Stimulated activated CD8-positive, alpha-beta memory T cell treated with anti-CD3 and anti-CD28 coated beads, Interleukin-12 subunit alpha, Interleukin-12 subunit beta, amount 100 ng/mL, for 4 hours (primary cell): ENCODE data around the gene TYMP.

Source experiments
- DNase-seq: peaks from one replicate; pipeline ENCODE4 v3.0.0-alpha.2; 2020; ENCODE audit warnings: low read depth

The TYMP gene

DNA sequence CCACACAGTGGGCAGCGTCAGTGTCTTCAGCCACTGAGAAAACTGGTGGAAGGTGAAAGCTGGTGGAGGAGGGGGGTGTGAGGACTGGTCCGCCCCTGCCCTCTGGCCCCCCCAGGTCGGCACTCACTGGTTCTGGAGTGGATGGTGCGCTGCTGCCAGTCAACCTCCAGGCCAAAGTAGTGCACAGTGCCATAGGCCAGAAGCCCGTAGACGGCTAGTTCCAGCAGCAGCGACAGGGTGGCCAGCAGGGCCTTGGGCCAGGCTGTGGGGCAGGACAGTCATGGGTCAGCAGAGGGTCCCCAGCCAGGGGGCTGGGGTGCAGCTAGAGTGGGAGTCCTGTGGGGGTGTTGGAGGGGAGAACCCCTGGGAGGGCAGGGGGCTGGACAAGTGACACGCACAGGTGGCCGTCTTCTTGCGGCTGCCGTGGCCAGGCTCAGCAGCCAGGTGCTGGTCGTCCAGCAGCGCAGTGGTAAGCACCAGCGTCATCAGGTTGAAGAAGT is 24.5 kb downstream of the TYMP start:
- DNase-seq = no peak

- DNase-seq = no peak
Measured at GRCh38 chr22:50504369-50505211, 25.2 kb downstream of the TYMP start.

GRCh38 chr22:50503475-50504145 is 26.2 kb downstream of the TYMP start:
- DNase-seq = no peak

DNA sequence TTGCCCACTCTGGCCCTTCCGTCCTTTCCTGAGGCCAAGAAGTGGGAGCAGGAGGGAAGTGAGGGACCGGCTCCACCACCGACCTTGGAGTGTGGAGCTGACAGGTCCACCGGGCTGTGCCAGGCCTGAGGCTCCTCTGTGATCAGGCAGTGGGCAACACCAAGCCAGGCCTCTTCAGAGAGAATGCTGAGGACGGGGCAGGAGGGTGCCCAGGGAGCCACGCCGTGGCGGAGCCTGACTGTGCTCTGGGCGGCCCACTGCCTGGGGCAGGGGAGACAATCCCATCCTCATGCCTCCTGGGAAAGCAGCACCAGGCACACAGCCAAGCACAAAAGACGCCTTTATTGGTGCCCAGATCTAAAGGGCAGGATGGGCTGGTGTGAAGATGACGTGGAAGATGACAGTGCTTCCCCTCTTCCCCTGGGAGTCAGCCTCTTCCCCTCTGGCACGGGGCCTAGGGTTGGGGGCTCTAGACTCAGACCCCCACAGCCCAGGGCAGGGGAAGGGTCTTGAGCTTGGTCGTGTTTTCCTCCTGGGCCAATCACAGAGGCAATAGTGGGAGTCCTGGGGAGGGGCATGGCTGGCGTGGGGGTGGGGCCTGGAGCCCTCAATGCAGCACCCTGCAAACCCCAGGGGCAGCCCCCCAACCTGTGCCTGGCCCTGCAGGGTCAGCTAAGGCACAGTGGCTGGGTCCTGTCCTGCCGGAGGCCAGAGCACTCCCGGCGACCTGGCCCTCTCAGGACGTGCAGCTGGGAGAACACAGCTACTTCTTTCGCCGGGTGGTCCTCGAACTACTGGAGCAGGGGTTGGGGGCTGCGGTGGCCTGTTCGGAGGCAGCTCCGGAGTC is 27.0 kb downstream of the TYMP start:
- DNase-seq = no peak

GRCh38 chr22:50502096-50502495 is 27.7 kb downstream of the TYMP start:
- no peak for DNase-seq

- DNase-seq = no peak
Measured at GRCh38 chr22:50500452-50500851, 29.4 kb downstream of the TYMP start.

DNA sequence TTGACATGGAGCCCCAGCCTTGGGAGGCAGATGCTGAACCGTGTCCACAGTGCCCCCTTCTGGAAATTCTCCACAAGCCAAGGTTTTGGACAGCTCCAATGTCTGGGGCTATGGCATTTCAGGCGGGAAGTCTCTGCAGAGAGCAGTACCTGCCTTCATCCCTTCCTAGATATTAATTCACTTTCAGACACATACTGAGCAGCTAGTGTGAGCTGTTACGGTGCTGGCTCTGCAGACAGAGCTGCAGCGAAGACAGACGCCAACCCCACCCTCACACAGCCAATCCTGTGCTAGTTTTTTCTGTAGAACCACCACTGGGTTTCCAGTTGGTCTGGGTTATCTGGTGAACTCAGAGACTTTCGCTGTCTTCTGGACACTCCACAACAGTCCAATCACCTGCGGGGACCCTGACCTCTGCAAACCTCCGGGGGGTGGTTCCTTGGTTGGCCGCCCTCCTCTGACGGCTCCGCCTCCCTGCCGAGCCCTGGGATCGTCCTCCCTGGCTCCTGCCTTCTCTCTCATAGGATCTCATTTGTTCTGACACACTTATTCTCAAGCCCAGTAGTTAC is 31.4 kb downstream of the TYMP start:
- peak; percentile 29 for DNase-seq

DNA sequence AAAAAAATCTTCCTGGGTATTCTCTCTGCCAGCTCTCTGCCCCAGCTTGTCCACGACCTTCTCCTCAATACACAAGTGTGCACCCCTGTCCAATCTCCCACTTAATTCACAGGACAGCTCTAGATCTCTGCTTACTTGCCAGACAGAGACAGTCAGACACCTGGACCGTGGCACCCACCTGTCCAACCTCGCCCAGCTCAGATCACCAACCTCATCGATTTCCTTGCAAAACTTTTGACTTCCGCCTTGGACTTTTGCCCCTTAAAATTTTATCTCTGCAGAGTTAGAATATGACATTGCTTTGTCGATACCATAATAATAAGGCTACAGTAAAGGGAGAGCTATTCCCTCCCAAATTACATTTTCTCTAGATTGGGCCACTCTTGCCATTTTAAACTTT is 32.7 kb downstream of the TYMP start:
- no peak for DNase-seq

GRCh38 chr22:50490531-50491308 is 39.1 kb downstream of the TYMP start:
- no peak for DNase-seq

GRCh38 chr22:50489363-50490243 is 40.2 kb downstream of the TYMP start:
- no peak for DNase-seq

DNA sequence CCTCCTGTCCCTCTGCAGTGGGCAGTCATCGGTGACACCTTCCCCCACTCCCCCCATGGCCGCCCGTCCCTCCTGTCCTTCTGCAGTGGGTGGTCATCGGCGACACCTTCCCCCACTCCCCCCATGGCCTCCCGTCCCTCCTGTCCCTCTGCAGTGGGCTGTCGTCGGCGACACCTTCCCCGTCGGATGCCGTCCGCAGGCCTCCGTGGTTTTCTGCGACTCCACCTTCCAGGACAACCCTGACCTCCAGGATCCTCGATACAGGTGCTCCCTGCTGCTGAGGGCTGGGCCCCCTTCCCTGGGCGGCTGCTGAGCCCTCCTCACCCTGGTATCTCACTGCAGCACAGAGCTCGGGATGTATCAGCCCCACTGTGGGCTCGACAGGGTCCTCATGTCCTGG is 40.9 kb downstream of the TYMP start:
- no peak for DNase-seq

- DNase-seq = no peak
Measured at GRCh38 chr22:50488006-50488677, 41.7 kb downstream of the TYMP start.

DNA sequence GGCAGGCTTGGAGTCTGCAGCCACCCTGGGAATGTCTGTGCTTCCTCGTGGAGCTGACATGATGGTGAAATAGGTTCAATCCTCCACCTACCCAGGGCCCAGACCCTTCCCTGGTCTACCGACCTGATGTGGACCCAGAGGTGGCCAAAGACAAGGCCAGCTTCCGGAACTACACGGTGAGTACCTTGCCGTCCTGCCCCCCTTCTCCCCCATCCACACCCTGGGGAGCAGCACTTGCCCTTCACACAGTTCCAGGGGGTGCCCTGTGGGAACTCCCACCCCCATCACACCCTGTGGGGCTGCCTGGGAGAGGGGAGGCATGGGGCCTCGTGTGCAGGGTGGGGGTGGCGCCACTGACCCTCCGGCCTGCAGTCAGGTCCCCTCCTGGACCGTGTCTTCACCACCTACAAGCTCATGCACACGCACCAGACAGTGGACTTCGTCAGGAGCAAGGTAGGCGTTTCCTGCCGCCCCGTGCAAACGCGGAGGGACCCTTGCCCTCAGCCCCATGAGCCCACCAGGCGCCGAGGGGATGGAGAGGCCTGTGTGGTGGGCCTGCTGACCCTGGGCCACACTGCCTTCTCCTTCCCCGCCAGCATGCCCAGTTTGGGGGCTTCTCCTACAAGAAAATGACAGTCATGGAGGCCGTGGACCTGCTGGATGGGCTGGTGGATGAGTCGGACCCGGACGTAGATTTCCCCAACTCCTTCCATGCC is 42.4 kb downstream of the TYMP start:
- no peak for DNase-seq

DNA sequence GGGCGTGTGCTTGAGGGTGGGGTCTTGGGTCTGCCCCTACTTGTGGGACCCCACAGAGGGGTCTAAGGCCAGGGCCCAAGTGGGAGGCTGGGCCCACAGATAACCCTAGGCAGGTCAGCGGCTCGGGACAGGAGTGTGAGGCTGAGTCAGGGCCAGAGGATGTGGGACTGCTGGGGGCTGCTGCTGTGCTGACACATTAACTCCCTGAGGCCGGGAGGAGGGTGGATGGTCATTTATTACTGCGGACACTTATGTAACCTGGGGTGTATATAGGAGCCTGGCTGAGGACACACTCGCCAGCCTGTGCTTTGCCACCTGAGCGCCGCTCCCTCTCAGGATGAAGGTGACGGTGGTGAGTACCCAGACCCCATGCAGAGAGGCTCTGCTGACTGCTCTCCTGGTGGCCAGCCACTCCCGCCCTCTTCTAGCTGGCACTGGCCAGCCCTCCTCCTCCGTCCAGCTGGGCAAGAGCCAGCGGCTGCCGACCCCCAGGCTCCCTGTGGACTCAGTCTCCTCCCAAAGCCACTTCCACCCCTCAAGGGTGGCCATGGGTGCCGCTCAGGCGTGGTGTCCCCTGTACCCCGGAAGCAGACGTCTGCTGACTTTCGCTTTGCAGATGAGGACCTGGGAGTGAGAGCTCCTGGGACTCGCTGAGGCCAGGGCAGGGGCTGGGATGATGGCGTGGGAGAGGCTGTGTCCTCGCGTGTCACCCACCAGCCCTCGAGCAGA is 43.1 kb downstream of the TYMP start, which contains the start of gene MIOX:
Gene MIOX, plus strand, starts transcription at position 299 of the 729 bp plus-strand sequence. Its CDS starts 39 bp downstream, at position 338.
- no peak for DNase-seq

- DNase-seq = no peak
Measured at GRCh38 chr22:50485221-50486131, 44.3 kb downstream of the TYMP start.

GRCh38 chr22:50483977-50484853 is 45.6 kb downstream of the TYMP start:
- DNase-seq = no peak
